IMR-90 (cell line): ENCODE measurements around the gene RASAL1. TPM values are rescaled to one million over a fixed set of nuclear protein-coding genes. Genes with fewer than 3 reads are reported as not detected.

Source experiments
- ATAC-seq: fragments of 200-7000 bp; cut with Tn5 transposase; 2 replicates; pipeline ENCODE4 v1.9.1; 2020; ENCODE audit warnings: low read depth, mild to moderate bottlenecking, moderate library complexity
- BruUV-seq: library from RNA; stranded (reverse); fragments of 400-500 nt; replicated peaks from 2 replicates; lab custom pipeline; 2021; lab: Mats Ljungman, UMichigan
- CTCF ChIA-PET: fragments of 300-600 bp; formaldehyde crosslinking; extraction: SDS; loops from one replicate; lab custom pipeline; 2021; ENCODE audit warnings: antibody characterized with exemption; lab: Yijun Ruan, JAX
- POLR2A ChIA-PET: fragments of 300-600 bp; sonication (Branson Sonifier 250); formaldehyde crosslinking; loops from one replicate; lab custom pipeline; 2022; ENCODE audit warnings: antibody characterized with exemption; ENCODE audit not compliant: unreplicated experiment; lab: Charles Lee
- DNase-seq: peaks from one replicate; pipeline ENCODE4 v3.0.0; 2013
- H2AFZ ChIP-seq: replicated peaks from 2 replicates; pipeline ENCODE3; 2013; ENCODE audit warnings: low read length, mild to moderate bottlenecking; ENCODE audit not compliant: poor library complexity
- H2AK5ac ChIP-seq: 2 replicates; pipeline ENCODE4 v1.6.1; 2013; ENCODE audit warnings: low read depth, low read length, inconsistent platforms
- H2AK9ac ChIP-seq: replicated peaks from 2 replicates; pipeline ENCODE3; 2013; ENCODE audit warnings: mild to moderate bottlenecking, low read depth, low read length, moderate library complexity; ENCODE audit not compliant: poor library complexity
- H2BK120ac ChIP-seq: 2 replicates; pipeline ENCODE4 v1.6.1; 2013; ENCODE audit warnings: low read depth, low read length, inconsistent platforms
- H2BK15ac ChIP-seq: 3 replicates; pipeline ENCODE4 v1.6.1; 2013; ENCODE audit warnings: low read depth, low read length, inconsistent platforms
- H2BK20ac ChIP-seq: 2 replicates; pipeline ENCODE4 v1.6.1; 2013; ENCODE audit warnings: low read depth, mild to moderate bottlenecking, inconsistent platforms, low read length, moderate library complexity
- H2BK5ac ChIP-seq: 2 replicates; pipeline ENCODE4 v1.6.1; 2013; ENCODE audit warnings: mild to moderate bottlenecking, low read depth, low read length, inconsistent platforms; ENCODE audit not compliant: poor library complexity, severe bottlenecking
- H3K14ac ChIP-seq: replicated peaks from 2 replicates; pipeline ENCODE4 v1.6.1; 2013; ENCODE audit warnings: low read depth, low read length, inconsistent platforms
- H3K18ac ChIP-seq: 2 replicates; pipeline ENCODE4 v1.6.1; 2013; ENCODE audit warnings: low read depth, low read length, control low read depth
- H3K23ac ChIP-seq: 2 replicates; pipeline ENCODE4 v1.6.1; 2013; ENCODE audit warnings: low read depth, low read length, inconsistent platforms
- H3K27ac ChIP-seq: 2 replicates; pipeline ENCODE4 v1.5.1; 2013; ENCODE audit warnings: mild to moderate bottlenecking, control low read depth, low read length; ENCODE audit not compliant: insufficient read depth
- H3K27me3 ChIP-seq: 2 replicates; pipeline ENCODE4 v1.6.1; 2013; ENCODE audit warnings: low read length; ENCODE audit not compliant: control insufficient read depth, insufficient read depth
- H3K36me3 ChIP-seq: 2 replicates; pipeline ENCODE4 v1.6.1; 2013; ENCODE audit warnings: low read length, mixed read lengths; ENCODE audit not compliant: control insufficient read depth, insufficient read depth
- H3K4ac ChIP-seq: 2 replicates; pipeline ENCODE4 v1.6.1; 2013; ENCODE audit warnings: low read depth, low read length, inconsistent platforms
- H3K4me1 ChIP-seq: 2 replicates; pipeline ENCODE4 v1.6.1; 2013; ENCODE audit warnings: low read length, mixed read lengths; ENCODE audit not compliant: control insufficient read depth, insufficient read depth
- H3K4me2 ChIP-seq: 2 replicates; pipeline ENCODE4 v1.6.1; 2013; ENCODE audit warnings: low read depth, mild to moderate bottlenecking, control low read depth, low read length, moderate library complexity
- H3K4me3 ChIP-seq: 2 replicates; pipeline ENCODE4 v1.5.1; 2013; ENCODE audit warnings: low read depth, mild to moderate bottlenecking, control low read depth, low read length, moderate library complexity; ENCODE audit not compliant: insufficient read depth
- H3K56ac ChIP-seq: 2 replicates; pipeline ENCODE4 v1.6.1; 2013; ENCODE audit warnings: low read length, inconsistent platforms; ENCODE audit not compliant: insufficient read depth; ENCODE audit errors: extremely low read depth
- H3K79me1 ChIP-seq, 2 experiments: 2 replicates each; pipeline ENCODE4 v1.6.1; 2013; ENCODE audit warnings: low read length in 2 of 2, inconsistent platforms in 1 of 2, low read depth in 1 of 2
- H3K9ac ChIP-seq: 2 replicates; pipeline ENCODE4 v1.6.1; 2013; ENCODE audit warnings: low read depth, low read length, control low read depth
- H3K9me1 ChIP-seq: 2 replicates; pipeline ENCODE4 v1.6.1; 2013; ENCODE audit warnings: low read length, inconsistent platforms; ENCODE audit not compliant: insufficient read depth
- H3K9me3 ChIP-seq: 2 replicates; pipeline ENCODE4 v1.6.1; 2013; ENCODE audit warnings: low read length; ENCODE audit not compliant: control insufficient read depth, insufficient read depth
- H4K20me1 ChIP-seq: 2 replicates; pipeline ENCODE4 v1.6.1; 2013; ENCODE audit warnings: low read length, inconsistent platforms; ENCODE audit not compliant: insufficient read depth
- H4K5ac ChIP-seq: 2 replicates; pipeline ENCODE4 v1.6.1; 2013; ENCODE audit warnings: mild to moderate bottlenecking, low read depth, low read length, control low read depth
- H4K8ac ChIP-seq, 2 experiments: 2 replicates each; pipeline ENCODE4 v1.6.1; 2013; ENCODE audit warnings: low read depth in 2 of 2, low read length in 2 of 2, control low read depth in 1 of 2, inconsistent platforms in 1 of 2
- H4K91ac ChIP-seq: 2 replicates; pipeline ENCODE4 v1.6.1; 2013; ENCODE audit warnings: low read depth, low read length, inconsistent platforms; ENCODE audit not compliant: insufficient read depth
- FOS ChIP-seq: fragments of 150-350 bp; IDR thresholded peaks from 2 replicates; pipeline ENCODE4 v1.6.1; 2016; ENCODE audit warnings: low read depth, low read length
- WGBS, 2 experiments: methylation state at CpG; one replicate each; pipeline versions ENCODE4 v1.1.5 to v1.1.7; 2013; ENCODE audit warnings: missing lambda C conversion rate in 2 of 2; ENCODE audit not compliant: insufficient read length in 1 of 2; ENCODE audit errors: extremely low coverage in 2 of 2; 5-methylcytosine and 5-hydroxymethylcytosine counted together
- dilution Hi-C: fragments of 300-500 bp; cut with HindIII; formaldehyde crosslinking; loops from one replicate; pipeline ENCODE4 v1.14.3; 2018; ENCODE audit warnings: low sequenced_read_pairs; ENCODE audit not compliant: unreplicated experiment
- in situ Hi-C: fragments of 300-500 bp; cut with MboI; formaldehyde crosslinking; loops from 3 replicates; pipeline ENCODE4 v1.14.3; 2019; ENCODE audit warnings: low sequenced_read_pairs, inconsistent platforms, mixed read lengths
- intact Hi-C: fragments of 100-400 bp; cut with micrococcal nuclease; formaldehyde crosslinking; loops from 2 replicates; pipeline ENCODE4 v1.10.0; 2022
- polyA plus RNA-seq, 3 experiments: library from polyadenylated mRNA; depleted of rRNA; stranded (reverse); fragments of >200 nt; gene quantifications; 2 replicates each; pipeline ENCODE4 v1.2.3, GENCODE V29; 2012; ENCODE audit warnings: low replicate concordance in 1 of 3
- total RNA-seq: library from RNA; depleted of rRNA; stranded (reverse); fragments of >200 nt; gene quantifications from 2 replicates; pipeline ENCODE4 v1.2.3, GENCODE V29; 2012

The RASAL1 gene
- total and polyA plus RNA-seq, 2 of the 4 experiments (the other 2 are of a cell fraction), result not detected

DNA sequence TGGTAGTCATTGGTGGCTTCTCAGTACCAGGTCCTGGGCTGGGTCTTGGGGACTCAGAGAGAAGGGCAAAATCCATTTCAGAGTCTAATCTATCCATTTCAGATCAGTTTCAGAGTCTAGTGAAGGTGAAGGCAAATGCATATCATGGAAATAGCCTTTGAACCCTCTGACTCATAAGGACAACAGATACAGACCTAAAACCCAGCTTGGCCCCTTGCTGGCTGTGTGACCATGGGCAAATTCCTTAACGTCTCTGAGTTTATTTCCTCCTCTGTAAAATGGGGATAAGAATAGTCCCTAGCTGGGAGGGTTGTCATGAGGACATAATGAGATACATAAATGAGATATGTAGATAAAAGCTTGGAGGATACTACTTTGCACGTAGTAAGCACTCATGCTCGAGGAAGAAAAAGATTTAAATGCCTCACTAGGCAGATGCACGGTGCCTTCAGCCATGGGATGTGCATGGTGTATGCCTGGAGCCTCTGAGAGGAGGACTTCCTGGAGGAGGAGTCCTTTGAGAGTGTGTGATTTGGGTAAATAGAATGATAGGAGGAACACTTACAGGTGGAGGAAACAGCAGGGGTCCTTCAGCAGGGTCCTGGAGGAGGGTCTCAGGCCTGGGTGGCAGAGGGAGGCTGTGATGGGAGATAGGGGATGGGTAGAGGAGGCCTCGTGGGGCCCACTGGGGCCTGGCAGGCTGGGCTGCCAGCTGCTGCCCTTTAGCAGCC lies 71.0 kb downstream of the RASAL1 start:
- Histone ChIP-seq H3K27ac (no peak overlapping the region), H2AK9ac (no peak overlapping the region), H3K23ac (no peak overlapping the region), H4K5ac (no peak overlapping the region), H3K18ac (no peak overlapping the region), H2AFZ (no peak overlapping the region), H2AK5ac (no peak overlapping the region), H4K8ac (no peak overlapping the region), H2BK5ac (no peak overlapping the region), H3K4me2 (no peak overlapping the region), H3K27me3 (peaks cover 13% of the 10 kb centered on the region), H3K4me3 (no peak overlapping the region), H3K36me3 (no peaks in the 10 kb centered on the region), H2BK20ac (no peak overlapping the region), H3K56ac (no peak overlapping the region), H4K91ac (no peak overlapping the region), H3K14ac (no peak overlapping the region), H3K9me1 (no peaks in the 10 kb centered on the region), H4K20me1 (no peaks in the 10 kb centered on the region), H3K9me3 (no peaks in the 10 kb centered on the region), H3K4ac (no peak overlapping the region), H3K79me1 (no peaks in the 10 kb centered on the region), H2BK15ac (no peak overlapping the region), H3K4me1 (no peaks in the 10 kb centered on the region), H3K9ac (no peak overlapping the region), H2BK120ac (no peak overlapping the region)
- no TSS peak for BruUV-seq
- ChIA-PET POLR2A (no interaction called here), CTCF (no interaction called here)
- 58% methylated on average over 3 of the region's 5 CpGs; no CpG with 5 or more reads in 1 of the 2 experiments for WGBS, 2 experiments
- ATAC-seq, result no peak
- no peak for TF ChIP-seq FOS
- intact Hi-C loops, result no loop called here
- in situ Hi-C loops, result no loop called here
- dilution Hi-C loops, result no loop called here
- DNase-seq, result no peak
